Measurements from ENCODE around the gene ESYT2. TPM values are rescaled to one million over a fixed set of nuclear protein-coding genes. Genes with fewer than 3 reads are reported as not detected.

ESYT2 gene
- total and polyA plus RNA-seq, 9 of the 15 experiments (the other 6 are each of a cell fraction or from before 2014, with no cell fraction given): 5.8 to 86.9 (median 64.7) TPM

DNA sequence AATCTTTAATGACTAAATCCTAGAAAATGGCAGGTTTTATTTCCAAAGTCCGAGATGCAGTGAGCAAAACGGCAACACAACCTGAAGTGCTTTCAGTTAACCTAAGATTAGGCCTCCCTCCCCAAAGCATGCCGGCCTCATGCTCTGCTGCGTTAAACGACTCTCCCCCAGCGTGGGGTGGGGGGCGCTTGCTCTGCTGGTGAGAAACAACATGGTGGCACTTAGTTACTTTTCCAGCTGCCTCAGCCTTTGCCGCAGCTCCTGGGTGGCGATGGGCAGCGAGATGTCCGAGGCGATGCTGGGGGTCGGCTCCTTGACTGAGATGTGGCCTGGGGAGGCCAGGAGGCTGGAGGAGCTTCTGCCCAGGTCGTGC, 88.0 kb downstream of the ESYT2 start (continued):
- TF ChIP-seq, protein P1, sequence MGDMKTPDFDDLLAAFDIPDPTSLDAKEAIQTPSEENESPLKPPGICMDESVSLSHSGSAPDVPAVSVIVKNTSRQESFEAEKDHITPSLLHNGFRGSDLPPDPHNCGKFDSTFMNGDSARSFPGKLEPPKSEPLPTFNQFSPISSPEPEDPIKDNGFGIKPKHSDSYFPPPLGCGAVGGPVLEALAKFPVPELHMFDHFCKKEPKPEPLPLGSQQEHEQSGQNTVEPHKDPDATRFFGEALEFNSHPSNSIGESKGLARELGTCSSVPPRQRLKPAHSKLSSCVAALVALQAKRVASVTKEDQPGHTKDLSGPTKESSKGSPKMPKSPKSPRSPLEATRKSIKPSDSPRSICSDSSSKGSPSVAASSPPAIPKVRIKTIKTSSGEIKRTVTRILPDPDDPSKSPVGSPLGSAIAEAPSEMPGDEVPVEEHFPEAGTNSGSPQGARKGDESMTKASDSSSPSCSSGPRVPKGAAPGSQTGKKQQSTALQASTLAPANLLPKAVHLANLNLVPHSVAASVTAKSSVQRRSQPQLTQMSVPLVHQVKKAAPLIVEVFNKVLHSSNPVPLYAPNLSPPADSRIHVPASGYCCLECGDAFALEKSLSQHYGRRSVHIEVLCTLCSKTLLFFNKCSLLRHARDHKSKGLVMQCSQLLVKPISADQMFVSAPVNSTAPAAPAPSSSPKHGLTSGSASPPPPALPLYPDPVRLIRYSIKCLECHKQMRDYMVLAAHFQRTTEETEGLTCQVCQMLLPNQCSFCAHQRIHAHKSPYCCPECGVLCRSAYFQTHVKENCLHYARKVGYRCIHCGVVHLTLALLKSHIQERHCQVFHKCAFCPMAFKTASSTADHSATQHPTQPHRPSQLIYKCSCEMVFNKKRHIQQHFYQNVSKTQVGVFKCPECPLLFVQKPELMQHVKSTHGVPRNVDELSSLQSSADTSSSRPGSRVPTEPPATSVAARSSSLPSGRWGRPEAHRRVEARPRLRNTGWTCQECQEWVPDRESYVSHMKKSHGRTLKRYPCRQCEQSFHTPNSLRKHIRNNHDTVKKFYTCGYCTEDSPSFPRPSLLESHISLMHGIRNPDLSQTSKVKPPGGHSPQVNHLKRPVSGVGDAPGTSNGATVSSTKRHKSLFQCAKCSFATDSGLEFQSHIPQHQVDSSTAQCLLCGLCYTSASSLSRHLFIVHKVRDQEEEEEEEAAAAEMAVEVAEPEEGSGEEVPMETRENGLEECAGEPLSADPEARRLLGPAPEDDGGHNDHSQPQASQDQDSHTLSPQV (IDR thresholded peaks at IDR 0.05): peak; percentile 34; the same call in 1 of the 2 replicates
- TF ChIP-seq CHD1 (IDR thresholded peaks at IDR 0.05; ENCODE audit: low read length) (peak; percentile 53), MBD2 (IDR thresholded peaks at IDR 0.05; ENCODE audit: borderline replicate concordance, low read depth) (peak; percentile 5; the same call in 1 of the 2 replicates), WHSC1 (IDR thresholded peaks at IDR 0.05; ENCODE audit: low read length) (no peak), GABPB2 (CRISPR knock-in tag; conservative IDR thresholded peaks at IDR 0.05) (no peak), ZEB2 (IDR thresholded peaks at IDR 0.05) (no peak), TFAM (CRISPR knock-in tag; conservative IDR thresholded peaks at IDR 0.05) (no peak), ELK1 (CRISPR knock-in tag; IDR thresholded peaks at IDR 0.05) (no peak), THRA (IDR thresholded peaks at IDR 0.05) (no peak), NR2F6 (CRISPR knock-in tag; IDR thresholded peaks at IDR 0.05) (no peak), PTRF (tag; IDR thresholded peaks at IDR 0.05) (no peak), MBD1 (CRISPR knock-in tag; IDR thresholded peaks at IDR 0.05) (peak; percentile 43; the same call in 1 of the 2 replicates), BCOR (IDR thresholded peaks at IDR 0.05) (no peak), NFIX (CRISPR knock-in tag; IDR thresholded peaks at IDR 0.05; ENCODE audit: low read depth) (no peak)
- TF ChIP-seq, protein P2, sequence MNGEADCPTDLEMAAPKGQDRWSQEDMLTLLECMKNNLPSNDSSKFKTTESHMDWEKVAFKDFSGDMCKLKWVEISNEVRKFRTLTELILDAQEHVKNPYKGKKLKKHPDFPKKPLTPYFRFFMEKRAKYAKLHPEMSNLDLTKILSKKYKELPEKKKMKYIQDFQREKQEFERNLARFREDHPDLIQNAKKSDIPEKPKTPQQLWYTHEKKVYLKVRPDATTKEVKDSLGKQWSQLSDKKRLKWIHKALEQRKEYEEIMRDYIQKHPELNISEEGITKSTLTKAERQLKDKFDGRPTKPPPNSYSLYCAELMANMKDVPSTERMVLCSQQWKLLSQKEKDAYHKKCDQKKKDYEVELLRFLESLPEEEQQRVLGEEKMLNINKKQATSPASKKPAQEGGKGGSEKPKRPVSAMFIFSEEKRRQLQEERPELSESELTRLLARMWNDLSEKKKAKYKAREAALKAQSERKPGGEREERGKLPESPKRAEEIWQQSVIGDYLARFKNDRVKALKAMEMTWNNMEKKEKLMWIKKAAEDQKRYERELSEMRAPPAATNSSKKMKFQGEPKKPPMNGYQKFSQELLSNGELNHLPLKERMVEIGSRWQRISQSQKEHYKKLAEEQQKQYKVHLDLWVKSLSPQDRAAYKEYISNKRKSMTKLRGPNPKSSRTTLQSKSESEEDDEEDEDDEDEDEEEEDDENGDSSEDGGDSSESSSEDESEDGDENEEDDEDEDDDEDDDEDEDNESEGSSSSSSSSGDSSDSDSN (IDR thresholded peaks at IDR 0.05; ENCODE audit: borderline replicate concordance in 1 of 2, low read depth in 2 of 2, low read length in 2 of 2): 0 out of 4 replicates have a peak, but pooled peaks of 1 of the 2 experiments have one; percentile 2
- TF ChIP-seq, protein P3, sequence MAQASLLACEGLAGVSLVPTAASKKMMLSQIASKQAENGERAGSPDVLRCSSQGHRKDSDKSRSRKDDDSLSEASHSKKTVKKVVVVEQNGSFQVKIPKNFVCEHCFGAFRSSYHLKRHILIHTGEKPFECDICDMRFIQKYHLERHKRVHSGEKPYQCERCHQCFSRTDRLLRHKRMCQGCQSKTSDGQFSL (CRISPR knock-in tag; IDR thresholded peaks at IDR 0.05): peak; percentile 94
- TF ChIP-seq, protein P3 (tag; IDR thresholded peaks at IDR 0.05): no peak

Data from K562 (cell line).